Gastroesophageal sphincter (tissue), 4 donors: Measurements from ENCODE around the gene TIAM2. TPM values are rescaled to one million over a fixed set of nuclear protein-coding genes. Genes with fewer than 3 reads are reported as not detected.
A peak's percentile ranks its signal among the peaks of the same experiment; 100 is the strongest.

Experiments used
- ATAC-seq: fragments of 150-250 bp; one replicate; pipeline ENCODE4 v1.9.1; 2016; ENCODE audit warnings: mild to moderate bottlenecking, moderate library complexity
- H3K27ac ChIP-seq, 4 donors: fragments of 200-600 bp; sonication (generic) in 3 of 4; 1 replicate in 3 of 4; 2 replicates in 1 of 4; pipeline ENCODE4 v1.5.1; 2016 to 2019
- H3K27me3 ChIP-seq: fragments of 200-600 bp; sonication (generic); one replicate; pipeline ENCODE4 v1.5.1; 2019
- H3K36me3 ChIP-seq, 2 donors: fragments of 200-600 bp; sonication (generic); one replicate each; pipeline ENCODE4 v1.5.1; 2019; ENCODE audit warnings: control low read depth in 1 of 2
- H3K4me1 ChIP-seq, 3 donors: fragments of 200-600 bp; sonication (generic); 1 replicate in 2 of 3; 2 replicates in 1 of 3; pipeline ENCODE4 v1.5.1; 2016 to 2019; ENCODE audit warnings: control low read depth in 2 of 3
- H3K4me3 ChIP-seq, 2 donors: fragments of 200-600 bp; sonication (generic); one replicate each; pipeline ENCODE4 v1.5.1; 2019; ENCODE audit warnings: mild to moderate bottlenecking in 1 of 2, moderate library complexity in 1 of 2
- H3K9me3 ChIP-seq, 3 donors: fragments of 200-600 bp; sonication (generic); one replicate each; pipeline ENCODE4 v1.5.1; 2017 to 2019; ENCODE audit warnings: control low read depth in 2 of 3
- EP300 ChIP-seq: sonication (generic); formaldehyde crosslinking; IDR thresholded peaks from one replicate; pipeline ENCODE4 v1.6.1; 2017; ENCODE audit warnings: antibody characterized with exemption, mild to moderate bottlenecking
- POLR2A ChIP-seq, 2 donors: fragments of 450-650 bp; IDR thresholded peaks; one replicate each; pipeline ENCODE4 v1.6.1; 2017; ENCODE audit warnings: antibody characterized with exemption in 2 of 2, mild to moderate bottlenecking in 2 of 2, moderate library complexity in 1 of 2
- POLR2AphosphoS5 ChIP-seq: sonication (generic); formaldehyde crosslinking; IDR thresholded peaks from one replicate; pipeline ENCODE4 v1.6.1; 2017; ENCODE audit warnings: antibody characterized with exemption
- WGBS, 2 donors: methylation state at CpG; one replicate each; pipeline ENCODE4 v1.1.5; 2018; ENCODE audit warnings: low coverage in 1 of 2; 5-methylcytosine and 5-hydroxymethylcytosine counted together
- total RNA-seq, 4 donors: library from RNA; depleted of rRNA; stranded (reverse); fragments of >200 nt; gene quantifications; one replicate each; pipeline ENCODE4 v1.1.0, GENCODE V29; 2016
- TF ChIP-seq, protein P1 (sequence below), 4 experiments: fragments of 200-600 bp in 2 of 4; fragments of 450-650 bp in 2 of 4; sonication (generic) in 1 of 4; IDR thresholded peaks; one replicate each; pipeline ENCODE4 v1.5.1; 2017 to 2019; ENCODE audit warnings: antibody characterized with exemption in 4 of 4, mild to moderate bottlenecking in 2 of 4, moderate library complexity in 2 of 4

The TIAM2 gene
- total RNA-seq, 4 donors from 2014 or later: 6.3 to 22.6 (median 14.2) TPM

DNA sequence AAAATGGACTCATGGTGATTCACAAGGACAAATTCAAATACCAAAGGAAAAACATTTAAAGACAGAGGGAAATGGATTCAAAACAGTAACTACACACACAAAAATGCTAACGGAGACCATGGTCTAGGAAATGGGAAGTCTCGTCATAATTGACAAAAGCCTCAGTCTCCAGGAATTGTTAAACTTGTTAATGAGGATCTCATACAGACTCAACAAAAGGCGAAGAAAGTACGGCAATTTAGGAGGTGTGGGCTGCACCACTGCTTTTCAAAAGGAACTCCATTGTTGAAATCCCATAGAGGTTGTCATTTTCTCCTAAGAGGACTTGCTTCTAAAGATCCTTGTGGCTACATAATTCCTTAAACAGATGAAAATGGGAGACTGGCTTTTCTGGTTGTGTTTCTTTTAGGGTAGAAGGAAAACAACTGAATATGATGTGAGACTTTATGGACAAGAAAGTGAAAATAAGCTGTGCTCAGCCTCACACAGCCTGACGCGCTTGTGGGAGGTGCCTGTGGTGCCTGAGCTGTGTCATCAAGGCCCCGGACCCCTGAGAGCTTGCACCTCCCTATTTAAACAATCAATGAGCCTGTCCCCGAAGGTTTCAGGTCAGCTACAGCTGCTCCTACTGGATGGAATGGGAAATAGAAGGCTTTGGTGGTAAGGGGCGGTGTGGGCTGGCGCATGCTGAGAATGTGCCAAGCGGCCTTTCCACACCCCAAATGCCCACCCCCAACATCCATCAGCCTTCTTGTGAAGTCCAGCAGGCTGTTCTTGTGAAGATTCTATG is 266.2 kb downstream of the TIAM2 start:
- no peaks in the 10 kb centered on the region for H3K27me3 ChIP-seq
- H3K4me3 ChIP-seq: no peak overlapping the region
- peaks cover 0 to 5% (median 0%) of the 10 kb centered on the region in 3 donors for H3K4me1 ChIP-seq
- TF ChIP-seq POLR2A (IDR thresholded peaks at IDR 0.05) (no peak), POLR2AphosphoS5 (no peak), EP300 (no peak)
- TF ChIP-seq, protein P1, sequence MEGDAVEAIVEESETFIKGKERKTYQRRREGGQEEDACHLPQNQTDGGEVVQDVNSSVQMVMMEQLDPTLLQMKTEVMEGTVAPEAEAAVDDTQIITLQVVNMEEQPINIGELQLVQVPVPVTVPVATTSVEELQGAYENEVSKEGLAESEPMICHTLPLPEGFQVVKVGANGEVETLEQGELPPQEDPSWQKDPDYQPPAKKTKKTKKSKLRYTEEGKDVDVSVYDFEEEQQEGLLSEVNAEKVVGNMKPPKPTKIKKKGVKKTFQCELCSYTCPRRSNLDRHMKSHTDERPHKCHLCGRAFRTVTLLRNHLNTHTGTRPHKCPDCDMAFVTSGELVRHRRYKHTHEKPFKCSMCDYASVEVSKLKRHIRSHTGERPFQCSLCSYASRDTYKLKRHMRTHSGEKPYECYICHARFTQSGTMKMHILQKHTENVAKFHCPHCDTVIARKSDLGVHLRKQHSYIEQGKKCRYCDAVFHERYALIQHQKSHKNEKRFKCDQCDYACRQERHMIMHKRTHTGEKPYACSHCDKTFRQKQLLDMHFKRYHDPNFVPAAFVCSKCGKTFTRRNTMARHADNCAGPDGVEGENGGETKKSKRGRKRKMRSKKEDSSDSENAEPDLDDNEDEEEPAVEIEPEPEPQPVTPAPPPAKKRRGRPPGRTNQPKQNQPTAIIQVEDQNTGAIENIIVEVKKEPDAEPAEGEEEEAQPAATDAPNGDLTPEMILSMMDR (IDR thresholded peaks at IDR 0.05): no peak
- no peaks in the 10 kb centered on the region for H3K9me3 ChIP-seq
- H3K27ac ChIP-seq: no peak overlapping the region
- peaks cover 0 to 50% of the 10 kb centered on the region in 2 donors for H3K36me3 ChIP-seq
- no peak for ATAC-seq
- WGBS, 2 donors: 94 to 100% methylated on average over 5 to 11 of the region's 11 CpGs

DNA sequence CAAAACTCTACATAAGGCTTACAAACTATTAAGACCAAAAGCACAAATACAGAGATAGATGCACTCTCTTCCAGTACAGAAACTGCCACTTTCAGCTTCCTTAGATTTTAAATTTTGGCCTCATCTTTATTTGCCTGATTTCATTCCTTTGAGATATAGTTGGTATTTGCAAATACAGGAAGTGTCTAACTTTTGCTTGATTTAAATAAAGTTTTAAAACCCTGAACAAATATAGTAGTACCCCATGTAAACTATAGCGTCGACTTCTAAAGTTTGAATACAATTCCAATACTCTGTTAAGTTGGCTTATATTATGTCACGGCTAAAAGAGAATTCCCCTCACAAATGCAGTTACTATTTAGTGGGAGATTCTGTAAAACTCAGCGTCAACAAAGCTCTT is 267.5 kb downstream of the TIAM2 start:
- 90 to 96% methylated on average over 4 of the region's 4 CpGs for WGBS, 2 donors
- TF ChIP-seq, protein P1 (IDR thresholded peaks at IDR 0.05): no peak
- TF ChIP-seq POLR2AphosphoS5 (no peak), EP300 (no peak), POLR2A (IDR thresholded peaks at IDR 0.05) (no peak)

DNA sequence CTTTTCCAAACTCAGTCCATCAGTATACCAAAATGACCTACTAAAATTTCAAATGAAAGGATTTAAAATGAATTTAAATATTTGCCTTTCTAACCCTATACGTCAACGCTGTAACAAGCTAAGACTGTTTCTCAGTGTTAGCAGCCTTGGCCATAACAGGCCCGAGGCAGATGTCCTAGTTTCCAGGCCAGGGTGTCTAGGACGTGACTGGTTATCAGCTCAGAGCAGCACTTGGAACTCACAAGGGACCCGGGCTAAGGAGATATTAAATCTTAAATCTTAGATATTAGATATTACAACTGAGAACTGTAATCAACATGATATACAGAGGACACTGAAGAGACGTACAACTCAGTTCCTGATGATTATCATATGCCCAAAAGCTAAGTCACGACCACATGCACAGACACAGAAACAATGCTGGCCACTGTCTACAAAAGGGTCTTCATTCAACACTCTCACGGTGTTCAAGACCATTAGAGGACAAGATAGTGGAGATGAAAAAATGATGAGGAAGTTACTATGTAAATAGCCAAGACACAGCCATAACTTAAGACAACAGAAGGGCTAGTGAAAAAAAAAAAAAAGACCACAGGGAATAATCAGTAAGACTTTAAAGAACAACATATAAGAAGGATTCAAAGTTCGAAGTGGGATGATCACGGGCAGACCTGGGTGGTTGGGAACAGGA is 268.4 kb downstream of the TIAM2 start, which contains the start of gene CLDN20:
TSS of gene CLDN20 (plus strand) at position 641 of the 691 bp plus-strand sequence. CDS start 11,707 bp downstream, outside the sequence.
- H3K4me1 ChIP-seq: peaks cover 0 to 13% (median 5%) of the 10 kb centered on the region in 3 donors
- H3K27me3 ChIP-seq: no peaks in the 10 kb centered on the region
- no peak within 1 kb of the TSS for H3K4me3 ChIP-seq
- H3K27ac ChIP-seq: peak within 1 kb of the TSS in 3 of 4 donors; percentile 10 to 32 (median 32)
- no peak for ATAC-seq
- peaks cover 0 to 28% of the 10 kb centered on the region in 2 donors for H3K36me3 ChIP-seq
- no peaks in the 10 kb centered on the region for H3K9me3 ChIP-seq
- 87 to 89% methylated on average over 9 to 10 of the region's 10 CpGs for WGBS, 2 donors
- no peak for TF ChIP-seq POLR2A (IDR thresholded peaks at IDR 0.05)
- no peak for TF ChIP-seq EP300
- TF ChIP-seq, protein P1 (IDR thresholded peaks at IDR 0.05): no peak
- no peak for TF ChIP-seq POLR2AphosphoS5

More for the DNA sequence above, 267.5 kb downstream of the TIAM2 start:
- ATAC-seq: no peak
- H3K36me3 ChIP-seq: peaks cover 0 to 36% of the 10 kb centered on the region in 2 donors
- H3K4me1 ChIP-seq: peaks cover 0 to 10% (median 0%) of the 10 kb centered on the region in 3 donors
- no peaks in the 10 kb centered on the region for H3K9me3 ChIP-seq
- H3K4me3 ChIP-seq: no peak overlapping the region
- no peaks in the 10 kb centered on the region for H3K27me3 ChIP-seq
- no peak overlapping the region for H3K27ac ChIP-seq

DNA sequence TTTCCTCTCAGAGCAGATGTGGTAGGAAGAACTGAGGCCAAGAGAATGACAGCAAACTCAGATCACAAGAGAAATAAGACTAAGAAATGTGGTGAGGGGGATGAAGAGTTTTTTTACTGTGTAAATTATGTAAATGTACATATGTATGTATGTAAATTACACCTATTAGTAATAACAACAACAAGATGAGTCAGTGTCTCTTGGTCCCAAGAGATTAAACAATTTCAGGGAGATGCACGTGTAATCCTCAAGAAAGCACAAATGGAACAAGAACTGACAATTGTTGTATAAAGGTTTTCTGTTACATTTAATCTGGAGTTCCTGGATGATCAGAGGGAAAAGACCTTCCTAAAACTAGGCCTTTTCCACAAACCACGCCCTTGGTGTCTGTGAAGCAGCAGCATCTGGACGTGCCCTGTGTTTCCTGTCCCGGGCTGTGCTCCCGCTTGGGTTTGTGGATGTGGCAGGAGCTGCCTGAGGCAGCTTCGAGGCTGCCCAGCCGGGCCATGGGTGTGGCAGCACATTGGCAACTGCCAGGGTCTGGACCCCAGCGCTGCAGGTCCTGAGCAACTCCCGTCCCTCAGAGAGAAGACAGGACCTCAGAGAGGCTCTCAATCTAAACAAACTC is 269.7 kb downstream of the TIAM2 start:
- Histone ChIP-seq H3K27ac (peak overlapping the region in 3 of 4 donors; percentile 10 to 32 (median 32)), H3K4me3 (no peak overlapping the region), H3K36me3 (peaks cover 0 to 15% of the 10 kb centered on the region in 2 donors), H3K4me1 (peaks cover 0 to 13% (median 5%) of the 10 kb centered on the region in 3 donors), H3K9me3 (no peaks in the 10 kb centered on the region), H3K27me3 (no peaks in the 10 kb centered on the region)
- WGBS, 2 donors: 54 to 83% methylated on average over 3 to 7 of the region's 9 CpGs
- TF ChIP-seq EP300: no peak
- TF ChIP-seq POLR2AphosphoS5: no peak
- TF ChIP-seq, protein P1 (IDR thresholded peaks at IDR 0.05): no peak
- TF ChIP-seq POLR2A (IDR thresholded peaks at IDR 0.05): no peak
- ATAC-seq: no peak
